Activated CD8-positive, alpha-beta memory T cell treated with anti-CD3 and anti-CD28 coated beads for 36 hours (primary cell): ENCODE measurements around the gene CRYBG1. TPM values are rescaled to one million over a fixed set of nuclear protein-coding genes. Genes with fewer than 3 reads are reported as not detected.

ENCODE experiments used
- CTCF ChIA-PET: fragments of 350-600 bp; sonication (Branson Sonifier 250); formaldehyde crosslinking; loops from one replicate; lab custom pipeline; 2021; ENCODE audit warnings: antibody characterized with exemption; lab: Charles Lee
- POLR2A ChIA-PET: fragments of 350-600 bp; sonication (Branson Sonifier 250); formaldehyde crosslinking; loops from one replicate; lab custom pipeline; 2021; ENCODE audit warnings: antibody characterized with exemption; lab: Charles Lee
- total RNA-seq, 2 experiments: library from RNA; stranded (reverse); gene quantifications; one replicate each; pipeline ENCODE4 v1.2.3, GENCODE V29; 2021

Gene CRYBG1
- total RNA-seq, 2 experiments from 2014 or later, result 31.8 to 32.3 TPM

- ChIA-PET POLR2A (no interaction called here), CTCF (interaction anchor here (0.6 to 1.3 kb wide), 3 partner anchors 62 to 1660 kb away, joined by 3 read pairs; no protein-coding TSS in a partner anchor)
These were observed 116.0 kb downstream of the CRYBG1 start for GRCh38 chr6:106476331-106477105.

- ChIA-PET CTCF (interaction anchor here (0.6 to 1.3 kb wide), 4 partner anchors 10 to 1661 kb away, joined by 3 read pairs; no protein-coding TSS in a partner anchor), POLR2A (no interaction called here)
These were observed 116.6 kb downstream of the CRYBG1 start for GRCh38 chr6:106477146-106477545.

GRCh38 chr6:106477790-106478189, 117.3 kb downstream of the CRYBG1 start:
- ChIA-PET CTCF (interaction anchor here (0.8 to 1.2 kb wide), 2 partner anchors 10 to 61 kb away, joined by 3 read pairs; no protein-coding TSS in a partner anchor), POLR2A (interaction anchor here (0.7 kb wide), 1 partner anchor 88 kb away, joined by 3 read pairs; no protein-coding TSS in a partner anchor)

- POLR2A ChIA-PET, result no interaction called here
These were observed 125.7 kb downstream of the CRYBG1 start for GRCh38 chr6:106486236-106486635.

GRCh38 chr6:106488494-106489370, 128.2 kb downstream of the CRYBG1 start:
- ChIA-PET CTCF (no interaction called here), POLR2A (no interaction called here)

More at GRCh38 chr6:106486236-106486635, 125.7 kb downstream of the CRYBG1 start:
- CTCF ChIA-PET, result no interaction called here

GRCh38 chr6:106490030-106490429, 129.5 kb downstream of the CRYBG1 start:
- ChIA-PET POLR2A (no interaction called here), CTCF (no interaction called here)

GRCh38 chr6:106490436-106490835, 129.9 kb downstream of the CRYBG1 start:
- ChIA-PET POLR2A (no interaction called here), CTCF (no interaction called here)

- CTCF ChIA-PET, result no interaction called here
- POLR2A ChIA-PET, result no interaction called here
These were observed 130.5 kb downstream of the CRYBG1 start for GRCh38 chr6:106490974-106491373.

- POLR2A ChIA-PET, result no interaction called here
- CTCF ChIA-PET, result no interaction called here
These were observed 134.5 kb downstream of the CRYBG1 start for GRCh38 chr6:106495014-106495413.

- CTCF ChIA-PET, result no interaction called here
- POLR2A ChIA-PET, result no interaction called here
These were observed 136.3 kb downstream of the CRYBG1 start for GRCh38 chr6:106496823-106497222.

- CTCF ChIA-PET, result no interaction called here
These were observed 141.4 kb downstream of the CRYBG1 start for GRCh38 chr6:106501960-106502371.

GRCh38 chr6:106502559-106502958, 142.0 kb downstream of the CRYBG1 start:
- POLR2A ChIA-PET, result no interaction called here

More at GRCh38 chr6:106501960-106502371, 141.4 kb downstream of the CRYBG1 start:
- POLR2A ChIA-PET, result no interaction called here

GRCh38 chr6:106508277-106508676, 147.8 kb downstream of the CRYBG1 start:
- CTCF ChIA-PET, result interaction anchor here (1.6 kb wide), 1 partner anchor 47 kb away, joined by 3 read pairs; no protein-coding TSS in a partner anchor
- POLR2A ChIA-PET, result no interaction called here

More at GRCh38 chr6:106502559-106502958, 142.0 kb downstream of the CRYBG1 start:
- CTCF ChIA-PET, result no interaction called here

GRCh38 chr6:106508834-106509233, 148.3 kb downstream of the CRYBG1 start:
- ChIA-PET POLR2A (interaction anchor here (0.6 kb wide), 1 partner anchor 58 kb away, joined by 4 read pairs; no protein-coding TSS in a partner anchor), CTCF (interaction anchor here (0.5 to 1.6 kb wide), 4 partner anchors 18 to 58 kb away, joined by 3 to 5 read pairs (median 4); no protein-coding TSS in a partner anchor)

- ChIA-PET POLR2A (interaction anchor here (0.6 kb wide), 1 partner anchor 57 kb away, joined by 4 read pairs; no protein-coding TSS in a partner anchor), CTCF (interaction anchor here (1.1 to 1.6 kb wide), 4 partner anchors 28 to 174 kb away, joined by 3 to 5 read pairs (median 4); no protein-coding TSS in a partner anchor)
These were observed 149.0 kb downstream of the CRYBG1 start for GRCh38 chr6:106509420-106510089.

GRCh38 chr6:106510090-106510970, 149.8 kb downstream of the CRYBG1 start:
- ChIA-PET POLR2A (interaction anchor here (0.7 kb wide), 1 partner anchor 90 kb away, joined by 3 read pairs; no protein-coding TSS in a partner anchor), CTCF (interaction anchor here (1.1 to 4.4 kb wide), 5 partner anchors 11 to 175 kb away, joined by 3 to 31 read pairs (median 11); no protein-coding TSS in a partner anchor)

GRCh38 chr6:106511288-106512047, 151.0 kb downstream of the CRYBG1 start:
- POLR2A ChIA-PET, result interaction anchor here (0.9 to 2.6 kb wide), 4 partner anchors 10 to 66 kb away, joined by 3 to 26 read pairs (median 6); no protein-coding TSS in a partner anchor
- CTCF ChIA-PET, result interaction anchor here (0.6 to 4.4 kb wide), 15 partner anchors 8 to 487 kb away, joined by 3 to 31 read pairs (median 5); no protein-coding TSS in a partner anchor
